ENCODE results near the gene FAM169A.
"Not testable (repeated sequence)": the region's sequence is repeated elsewhere in the genome, so short reads cannot be mapped to it uniquely, and the experiment has no call there.

FAM169A gene

DNA sequence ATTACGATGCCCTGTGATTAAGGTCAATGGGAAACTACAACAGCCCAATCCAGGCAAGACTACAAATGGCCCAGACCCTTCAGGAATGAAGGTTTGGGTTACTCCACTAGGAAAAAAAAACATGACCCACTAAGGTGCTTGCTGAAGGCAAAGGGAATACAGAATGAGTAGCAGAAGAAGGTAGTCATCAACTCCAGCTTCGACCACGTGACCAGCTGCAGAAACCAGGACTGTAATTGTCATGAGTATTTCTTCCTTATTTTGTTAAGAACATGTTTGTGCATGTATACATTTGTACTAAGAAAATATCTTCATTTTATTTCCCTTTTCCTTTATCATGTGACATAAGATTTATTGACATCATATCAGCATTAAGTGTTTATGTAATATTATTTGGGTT, 74.5 kb downstream of the FAM169A start:
- not testable (repeated sequence) for DNase-seq

DNA sequence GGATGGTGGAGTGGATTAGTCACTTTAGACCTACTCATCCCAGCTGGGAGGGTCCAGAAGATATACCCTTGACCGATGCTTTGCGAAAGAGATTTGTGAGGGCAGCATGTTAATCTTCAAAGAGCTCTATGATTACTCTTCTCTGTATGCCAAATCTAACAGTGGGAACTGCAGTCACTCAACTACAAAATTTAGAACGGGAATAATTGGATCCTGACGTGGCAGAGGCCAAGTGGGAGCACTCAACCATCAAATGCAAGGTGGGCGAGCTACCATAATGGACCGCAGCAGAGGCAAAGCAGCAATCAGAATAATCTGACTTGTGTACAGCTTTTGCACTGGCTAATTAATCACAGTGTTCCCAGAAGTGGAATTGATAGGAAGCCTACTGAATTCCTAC, 78.8 kb downstream of the FAM169A start:
- no peak for DNase-seq

DNA sequence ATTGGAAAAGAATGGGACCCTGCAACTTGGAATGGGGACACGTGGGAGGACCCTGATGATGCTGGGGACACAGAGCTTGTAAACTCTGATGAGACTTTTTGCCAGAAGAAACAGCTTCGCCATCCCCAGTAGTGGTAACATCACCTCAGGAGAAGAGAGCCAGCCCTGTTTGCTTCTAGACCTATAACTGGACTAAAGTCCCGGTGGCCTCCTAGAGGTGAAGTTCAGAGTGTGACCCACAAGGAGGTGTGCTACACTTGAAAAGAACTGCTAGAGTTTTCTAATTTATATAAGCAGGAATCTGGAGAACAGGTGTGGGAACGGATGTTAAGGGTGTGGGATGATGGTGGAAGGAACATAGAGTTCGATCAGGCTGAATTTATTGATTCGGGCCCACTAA, 79.3 kb downstream of the FAM169A start:
- no peak for DNase-seq

DNA sequence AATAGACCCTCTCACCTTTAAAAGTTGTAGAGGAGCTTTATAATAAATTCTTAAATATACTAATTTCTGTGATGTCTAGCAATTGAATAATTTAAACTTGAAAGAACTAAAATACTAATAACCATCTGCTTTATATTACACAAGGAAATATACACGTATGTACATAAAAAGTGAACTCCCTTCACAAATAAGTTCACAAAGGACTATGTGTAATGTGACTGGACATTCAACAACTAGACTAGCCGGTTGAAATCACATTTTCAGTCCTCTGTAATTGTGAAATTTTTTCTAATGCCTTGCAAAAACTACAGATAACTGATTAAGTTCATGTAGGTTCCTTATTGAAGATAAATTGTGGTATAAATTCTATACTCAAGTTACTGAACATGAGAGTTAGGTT, 87.6 kb downstream of the FAM169A start:
- DNase-seq: no peak

DNA sequence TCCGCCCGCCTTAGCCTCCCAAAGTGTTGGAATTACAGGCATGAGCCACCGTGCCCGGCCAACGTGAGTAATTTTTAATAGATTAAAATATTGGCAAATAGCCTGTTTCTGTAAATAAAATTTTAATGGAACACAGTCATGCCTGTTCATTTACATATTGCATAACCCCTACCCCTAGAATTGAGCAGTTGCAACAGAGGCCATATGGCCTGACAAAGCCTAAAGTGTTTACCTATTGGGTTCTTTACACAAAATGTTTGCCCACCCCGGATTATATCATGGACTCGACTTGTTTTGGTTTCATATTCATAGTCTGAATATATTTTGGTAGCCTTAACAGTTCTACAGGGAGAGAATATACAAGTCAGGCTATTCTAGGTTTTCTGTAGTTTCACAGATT, 93.8 kb downstream of the FAM169A start:
- no peak for DNase-seq

DNA sequence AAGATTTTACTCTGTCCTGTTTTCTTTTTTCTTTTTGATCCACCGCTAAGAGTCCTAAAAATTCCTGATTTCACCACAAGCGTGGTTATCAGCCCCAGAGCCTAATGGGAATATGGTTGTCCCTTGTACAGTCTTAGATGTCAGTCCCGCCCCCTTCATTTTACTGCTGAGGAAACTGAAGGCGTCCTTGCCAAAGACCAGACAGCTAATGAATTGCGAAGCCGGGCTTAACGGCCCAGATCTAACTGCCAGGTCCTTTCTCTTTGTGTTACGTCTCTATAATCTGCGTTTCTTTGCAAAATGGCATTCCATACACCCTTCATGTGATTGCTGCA, 98.6 kb downstream of the FAM169A start:
- peak; percentile 72 to 83 for DNase-seq

DNA sequence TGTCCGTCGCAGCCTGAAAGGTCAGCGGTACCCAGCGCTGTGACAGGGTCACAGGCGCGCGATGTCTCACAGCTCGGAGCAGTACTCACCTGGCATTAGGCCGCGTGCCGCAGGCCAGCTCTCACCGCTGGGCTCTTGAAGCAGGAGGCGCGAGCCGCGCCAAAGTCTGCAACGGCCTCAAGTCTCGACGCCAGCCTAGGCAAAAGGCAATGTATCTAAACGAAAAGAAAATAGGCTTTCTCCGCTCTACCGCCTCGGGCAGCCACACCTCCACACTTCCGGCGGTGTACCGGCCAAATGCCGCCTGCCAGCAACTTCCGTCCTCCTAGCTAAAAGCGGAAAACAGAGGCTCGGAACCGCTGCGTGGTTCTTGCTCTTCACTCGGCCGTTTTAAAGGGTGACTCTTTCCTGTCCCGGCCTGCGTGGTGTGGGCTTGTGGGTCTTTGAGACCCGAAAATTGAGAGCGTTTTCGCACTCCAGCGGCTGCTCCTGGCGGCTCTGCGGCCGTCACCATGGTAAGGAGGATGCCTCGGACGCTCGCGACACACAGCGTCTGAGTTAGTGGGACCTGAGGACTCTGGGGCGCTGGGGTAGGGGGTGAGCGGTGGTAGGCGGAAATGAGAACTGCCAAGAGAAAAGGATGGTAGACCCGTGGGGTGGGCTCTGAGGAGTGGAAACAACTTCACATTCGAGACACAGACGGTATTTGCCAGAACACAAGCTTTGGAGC, 99.2 kb downstream of the FAM169A start, which contains the start of the genes GFM2 and NSA2:
Gene GFM2 (minus strand): TSS at position 269 of the 730 bp plus-strand sequence. CDS start 3,375 bp downstream, outside the sequence.
Gene NSA2 (plus strand): TSS at position 401 of the 730 bp plus-strand sequence. CDS start 112 bp downstream, at position 513.
- DNase-seq: peak; percentile 96

DNA sequence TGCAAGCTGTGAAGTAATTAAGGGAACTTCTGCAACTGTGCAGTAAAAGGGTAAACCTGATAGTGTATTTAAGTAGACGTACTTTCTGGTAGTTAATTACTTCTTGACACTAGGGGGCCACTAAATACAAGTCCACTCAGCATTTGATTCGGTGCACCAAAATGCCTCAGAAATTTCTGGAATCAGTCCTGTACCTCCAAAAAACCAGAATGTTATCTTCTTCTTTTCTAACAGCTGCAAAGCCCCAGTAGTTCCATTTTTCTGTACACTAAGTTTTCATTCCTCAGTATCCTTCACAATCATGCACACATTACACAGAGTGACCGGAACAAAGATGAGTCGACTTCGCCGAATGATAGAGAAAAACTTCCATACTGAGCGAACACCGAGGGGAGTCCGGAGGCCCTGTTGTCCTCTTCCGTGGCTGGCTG, 99.8 kb downstream of the FAM169A start:
- peak; percentile 25 to 69 for DNase-seq

DNA sequence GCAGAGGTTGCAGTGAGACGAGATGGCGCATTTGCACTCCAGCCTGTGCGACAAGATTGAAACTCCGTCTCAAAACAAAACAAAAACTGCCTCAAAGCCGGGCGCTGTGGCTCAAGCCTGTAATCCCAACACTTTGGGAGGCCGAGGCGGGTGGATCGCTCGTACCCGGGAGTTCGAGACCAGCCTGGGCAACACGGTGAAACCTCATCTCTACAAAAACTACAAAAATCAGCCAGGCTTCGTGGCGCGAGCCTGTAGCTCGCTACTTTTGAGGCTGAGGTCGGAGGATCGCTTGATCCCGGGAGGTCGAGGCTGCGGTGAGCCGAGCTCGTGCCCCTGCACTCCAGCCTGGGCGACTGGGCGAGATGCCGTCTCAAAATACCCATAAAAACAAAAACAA, 100.3 kb downstream of the FAM169A start:
- no peak for DNase-seq

DNA sequence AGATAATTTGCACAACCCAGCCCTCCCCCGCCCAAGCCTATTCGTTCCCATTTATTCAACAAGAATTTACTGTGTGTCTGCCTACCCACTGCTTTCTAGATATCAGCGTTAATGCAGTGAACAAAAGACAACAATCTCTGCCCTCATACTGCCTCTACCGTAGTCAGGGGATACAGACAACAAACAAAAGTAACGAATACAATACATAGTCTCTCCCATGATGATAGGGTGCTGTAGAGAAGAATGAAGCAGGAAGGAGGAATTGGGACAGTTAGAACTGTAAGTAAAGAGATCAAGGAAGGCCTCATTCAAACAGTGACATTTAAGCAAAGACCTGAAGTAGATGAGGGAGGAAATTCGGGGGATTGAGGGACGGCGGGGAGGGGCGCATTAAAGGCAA, 101.0 kb downstream of the FAM169A start:
- DNase-seq: no peak

DNA sequence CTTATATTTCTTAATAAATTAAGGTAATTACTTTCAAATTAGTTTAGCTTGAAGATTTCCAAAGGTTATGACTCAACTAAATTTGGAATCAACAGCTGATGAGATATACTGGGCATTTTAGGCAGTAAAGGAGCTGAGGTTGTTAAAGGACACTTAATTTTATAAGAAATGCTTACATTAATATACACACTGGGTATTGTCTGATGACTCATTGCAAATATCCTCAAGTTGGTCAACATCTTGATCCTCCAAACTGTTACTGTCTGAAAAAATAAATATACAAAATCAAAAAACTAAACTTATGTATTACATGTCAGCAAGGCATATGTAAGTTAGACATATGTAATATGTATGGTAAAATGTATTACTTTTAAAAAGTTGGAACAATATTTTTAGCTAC, 102.7 kb downstream of the FAM169A start:
- DNase-seq: no peak

DNA sequence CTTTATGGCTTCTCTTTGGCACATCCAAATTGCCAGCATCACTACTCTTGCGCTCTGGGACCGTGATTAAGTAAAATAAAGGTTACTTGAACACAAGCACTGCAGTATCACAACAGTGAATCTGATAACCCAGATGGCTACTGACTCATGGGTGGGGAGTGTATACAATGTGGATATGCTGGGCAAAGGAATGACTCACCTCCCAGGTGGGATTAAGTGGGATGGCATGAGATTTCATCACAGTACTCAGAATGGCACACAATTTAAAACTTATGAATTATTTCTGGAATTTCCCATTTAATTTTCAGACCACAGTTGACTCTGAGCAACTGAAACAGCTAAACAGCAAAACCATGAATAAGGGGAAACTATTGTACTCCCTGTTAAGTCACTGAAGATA, 103.6 kb downstream of the FAM169A start:
- no peak for DNase-seq

DNA sequence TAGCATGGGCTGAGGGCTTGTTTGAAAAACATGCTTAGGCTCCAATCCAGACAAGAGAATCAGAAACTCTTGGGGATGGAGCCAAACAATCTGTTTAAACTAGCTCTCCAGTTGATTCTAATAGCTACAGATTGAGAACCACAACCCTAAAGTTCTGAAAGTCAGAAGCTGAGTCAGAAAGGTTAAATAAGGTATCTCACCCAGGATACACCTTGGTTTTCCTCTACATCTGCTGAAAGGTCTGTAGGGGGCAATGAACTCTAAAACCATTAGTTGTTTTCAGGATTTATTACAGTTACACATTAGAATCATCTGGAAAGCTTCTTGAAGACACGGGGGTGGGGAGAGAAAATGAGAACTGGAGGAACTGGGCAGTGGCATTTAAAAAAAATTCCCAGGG, 104.9 kb downstream of the FAM169A start:
- no peak for DNase-seq

DNA sequence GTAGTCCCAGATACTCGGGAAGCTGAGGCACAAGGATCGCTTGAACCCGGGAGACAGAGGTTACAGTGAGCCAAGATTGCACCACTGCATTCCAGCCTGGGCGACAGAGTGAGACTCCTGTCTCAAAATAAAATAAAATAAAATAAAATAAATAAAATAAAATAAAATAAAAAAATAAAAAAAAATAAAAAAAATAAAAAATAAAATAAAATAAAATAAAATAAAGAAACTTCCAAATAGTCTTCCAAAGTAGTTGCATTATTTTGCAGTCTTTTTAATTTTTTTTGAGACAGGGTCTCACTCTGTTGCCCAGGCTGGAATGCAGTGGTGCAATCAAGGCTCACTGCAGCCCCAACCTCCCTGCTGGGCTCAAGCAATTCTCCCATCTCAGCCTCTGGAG, 117.4 kb downstream of the FAM169A start:
- DNase-seq: not testable (repeated sequence)

DNA sequence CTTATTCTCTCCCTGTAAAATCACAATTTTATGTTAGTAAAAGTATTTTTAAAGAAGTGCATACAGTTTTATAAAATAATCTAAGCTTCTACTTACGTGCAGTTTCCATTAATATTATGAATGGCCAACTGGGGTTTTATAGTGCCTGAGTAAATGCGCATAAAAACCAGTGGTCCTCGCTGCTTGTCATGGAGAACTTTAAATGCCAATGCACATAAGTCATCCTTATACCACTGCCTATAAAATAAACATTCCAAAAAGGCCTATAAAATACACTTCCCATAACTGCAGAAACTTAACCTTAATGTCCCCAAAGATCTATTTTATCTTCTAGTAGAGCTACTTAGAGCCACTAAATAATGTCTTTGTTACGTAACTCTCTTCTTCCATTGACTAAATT, 127.8 kb downstream of the FAM169A start:
- DNase-seq: no peak

DNA sequence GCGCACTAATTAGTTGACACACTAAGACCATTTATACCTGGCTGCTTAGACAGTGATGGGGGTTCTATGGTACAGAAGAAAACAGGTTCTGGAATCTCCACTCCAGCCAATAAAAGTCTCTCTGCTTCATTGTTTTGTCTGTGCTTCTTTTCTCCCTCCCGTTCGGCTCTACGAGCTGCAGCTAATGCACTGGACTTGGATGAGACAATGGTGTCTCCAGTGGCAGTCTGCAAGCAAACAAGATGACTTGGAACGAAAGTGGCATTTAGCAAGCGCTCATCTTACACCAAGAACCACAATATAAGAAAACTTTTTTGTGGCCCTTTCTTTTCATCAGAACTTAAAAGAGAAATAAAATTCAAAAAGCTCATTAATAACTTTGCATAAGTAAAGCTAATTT, 129.4 kb downstream of the FAM169A start:
- no peak for DNase-seq
